Lung (tissue), 12 donors: ENCODE measurements around the gene VGLL2. TPM values are rescaled to one million over a fixed set of nuclear protein-coding genes. Genes with fewer than 3 reads are reported as not detected.

ENCODE experiments used
- ATAC-seq: fragments of 200-7000 bp; cut with Tn5 transposase; one replicate; pipeline ENCODE4 v1.9.1; 2020; ENCODE audit warnings: moderate number of reproducible peaks; ENCODE audit not compliant: insufficient read depth, low FRiP score
- DNase-seq, 3 donors: peaks; one replicate each; pipeline ENCODE4 v3.0.0-alpha.2; 2013 to 2017
- H3K27ac ChIP-seq, 2 donors: one replicate each; pipeline ENCODE4 v1.5.1; 2013; ENCODE audit warnings: mild to moderate bottlenecking in 2 of 2, moderate library complexity in 2 of 2, control low read depth in 1 of 2, inconsistent platforms in 1 of 2, low read depth in 1 of 2, low read length in 1 of 2
- H3K27me3 ChIP-seq, 3 donors: one replicate each; pipeline ENCODE4 v1.5.1; 2013; ENCODE audit warnings: low read length in 2 of 3; ENCODE audit not compliant: control insufficient read depth in 3 of 3, insufficient read depth in 3 of 3
- H3K36me3 ChIP-seq, 4 donors: one replicate each; pipeline ENCODE4 v1.5.1; 2013; ENCODE audit warnings: low read length in 4 of 4, mild to moderate bottlenecking in 1 of 4, moderate library complexity in 1 of 4; ENCODE audit not compliant: control insufficient read depth in 4 of 4, insufficient read depth in 4 of 4
- H3K4me1 ChIP-seq, 5 donors: one replicate each; pipeline ENCODE4 v1.5.1; 2013; ENCODE audit warnings: low read length in 5 of 5, mild to moderate bottlenecking in 2 of 5, moderate library complexity in 1 of 5; ENCODE audit not compliant: control insufficient read depth in 5 of 5, insufficient read depth in 5 of 5
- H3K4me3 ChIP-seq: one replicate; pipeline ENCODE4 v1.5.1; 2013; ENCODE audit warnings: mild to moderate bottlenecking, control low read depth, moderate library complexity
- H3K9ac ChIP-seq, 2 donors: one replicate each; pipeline ENCODE4 v1.5.1; 2013; ENCODE audit warnings: low read length in 2 of 2, control low read depth in 1 of 2; ENCODE audit not compliant: insufficient read depth in 1 of 2
- H3K9me3 ChIP-seq, 4 donors: one replicate each; pipeline ENCODE4 v1.5.1; 2013; ENCODE audit warnings: low read length in 3 of 4, mild to moderate bottlenecking in 1 of 4, moderate library complexity in 1 of 4; ENCODE audit not compliant: control insufficient read depth in 4 of 4, insufficient read depth in 3 of 4
- WGBS, 2 donors: extraction: QIAGEN DNeasy Blood & Tissue Kit; methylation state at CpG; one replicate each; pipeline ENCODE4 v1.1.7; 2013; 5-methylcytosine and 5-hydroxymethylcytosine counted together
- polyA plus RNA-seq, 2 donors: library from polyadenylated mRNA; stranded (reverse); fragments of 200-250 nt; gene quantifications; one replicate each; pipeline ENCODE4 v1.2.1, GENCODE V29; 2013
- total RNA-seq, 2 donors: library from RNA; depleted of rRNA in 1 of 2; stranded (reverse); fragments of >200 nt in 1 of 2; gene quantifications; one replicate each; pipeline ENCODE4 v1.2.1, GENCODE V29; 2014 to 2021
- TF ChIP-seq, protein P1 (sequence below): IDR thresholded peaks from 2 replicates; pipeline ENCODE4 v1.5.1; 2012; ENCODE audit warnings: mild to moderate bottlenecking; ENCODE audit errors: control extremely low read depth, extremely low read depth
- donor health status: control.
- donor health status: control.
- donor health status: Bipolar disorder and iron deficiency.
- donor health status: healthy.
- donor health status: DM: yes; HTN: yes; CAD: no.

VGLL2 gene
- total and polyA plus RNA-seq, 4 donors, result not detected

DNA sequence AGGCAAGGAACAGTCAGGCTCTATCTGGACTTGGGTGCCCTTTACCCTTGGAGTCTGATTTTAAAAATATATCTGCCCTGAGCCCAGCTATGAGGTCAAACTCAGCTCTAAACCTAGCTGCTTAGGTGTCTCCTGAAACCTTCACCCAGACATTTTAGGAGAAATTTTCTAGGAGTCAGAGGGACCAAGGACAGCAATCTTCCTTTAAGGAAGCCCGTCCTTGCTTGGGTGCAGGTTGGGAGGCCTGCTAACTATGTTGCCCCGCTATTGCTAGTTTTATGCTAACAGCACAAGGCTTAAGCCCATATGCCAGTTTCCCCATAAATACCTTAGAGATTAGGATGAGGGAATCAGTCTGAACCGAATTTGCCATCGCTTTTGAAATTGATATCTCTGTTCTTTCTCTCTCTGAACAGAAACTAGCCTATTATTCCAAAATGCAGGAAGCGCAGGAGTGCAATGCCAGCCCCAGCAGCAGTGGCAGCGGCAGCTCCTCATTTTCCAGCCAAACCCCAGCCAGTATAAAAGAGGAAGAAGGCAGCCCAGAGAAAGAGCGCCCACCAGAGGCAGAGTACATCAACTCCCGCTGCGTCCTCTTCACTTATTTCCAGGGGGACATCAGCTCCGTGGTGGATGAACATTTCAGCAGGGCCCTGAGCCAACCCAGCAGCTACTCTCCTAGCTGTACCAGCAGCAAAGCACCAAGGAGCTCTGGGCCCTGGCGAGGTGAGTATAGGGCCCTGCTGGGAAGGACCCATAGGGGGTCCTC lies 2.6 kb downstream of the VGLL2 start:
- DNase-seq, result no peak
- Histone ChIP-seq H3K36me3 (no peaks in the 10 kb centered on the region), H3K27ac (no peak overlapping the region), H3K9ac (no peak overlapping the region), H3K4me1 (peaks cover 0 to 26% (median 4%) of the 10 kb centered on the region in 5 donors), H3K27me3 (peaks cover 19 to 93% (median 92%) of the 10 kb centered on the region in 3 donors), H3K9me3 (peaks cover 0 to 20% (median 0%) of the 10 kb centered on the region in 4 donors), H3K4me3 (no peak overlapping the region)
- ATAC-seq, result no peak
- WGBS, 2 donors, result 10 to 12% methylated on average over 11 of the region's 11 CpGs
- TF ChIP-seq, protein P1, sequence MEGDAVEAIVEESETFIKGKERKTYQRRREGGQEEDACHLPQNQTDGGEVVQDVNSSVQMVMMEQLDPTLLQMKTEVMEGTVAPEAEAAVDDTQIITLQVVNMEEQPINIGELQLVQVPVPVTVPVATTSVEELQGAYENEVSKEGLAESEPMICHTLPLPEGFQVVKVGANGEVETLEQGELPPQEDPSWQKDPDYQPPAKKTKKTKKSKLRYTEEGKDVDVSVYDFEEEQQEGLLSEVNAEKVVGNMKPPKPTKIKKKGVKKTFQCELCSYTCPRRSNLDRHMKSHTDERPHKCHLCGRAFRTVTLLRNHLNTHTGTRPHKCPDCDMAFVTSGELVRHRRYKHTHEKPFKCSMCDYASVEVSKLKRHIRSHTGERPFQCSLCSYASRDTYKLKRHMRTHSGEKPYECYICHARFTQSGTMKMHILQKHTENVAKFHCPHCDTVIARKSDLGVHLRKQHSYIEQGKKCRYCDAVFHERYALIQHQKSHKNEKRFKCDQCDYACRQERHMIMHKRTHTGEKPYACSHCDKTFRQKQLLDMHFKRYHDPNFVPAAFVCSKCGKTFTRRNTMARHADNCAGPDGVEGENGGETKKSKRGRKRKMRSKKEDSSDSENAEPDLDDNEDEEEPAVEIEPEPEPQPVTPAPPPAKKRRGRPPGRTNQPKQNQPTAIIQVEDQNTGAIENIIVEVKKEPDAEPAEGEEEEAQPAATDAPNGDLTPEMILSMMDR, result no peak

DNA sequence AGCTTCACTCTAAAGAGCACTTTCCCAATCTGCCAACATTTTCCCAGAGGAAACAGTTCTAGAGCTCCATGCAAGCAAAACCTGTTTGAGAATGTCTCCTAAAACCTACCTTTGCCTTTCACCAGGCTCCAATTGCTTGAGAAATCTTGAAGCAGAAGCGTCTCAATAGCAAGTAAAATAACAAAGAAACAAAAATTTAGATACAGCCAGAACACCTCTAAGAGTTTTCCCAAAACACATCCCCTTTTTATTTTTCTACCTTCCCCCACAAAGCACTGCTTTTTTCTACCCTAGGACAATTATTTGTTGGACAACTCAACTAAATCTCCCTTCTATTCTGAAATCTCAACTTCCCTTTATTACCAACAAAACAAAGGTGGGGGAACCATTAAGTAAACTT lies 3.6 kb downstream of the VGLL2 start:
- peaks cover 20 to 92% (median 88%) of the 10 kb centered on the region in 3 donors for H3K27me3 ChIP-seq
- 13 to 14% methylated on average over 1 of the region's 1 CpG for WGBS, 2 donors
- H3K9me3 ChIP-seq, result peaks cover 0 to 15% (median 0%) of the 10 kb centered on the region in 4 donors
- TF ChIP-seq, protein P1, result no peak
- H3K36me3 ChIP-seq, result no peaks in the 10 kb centered on the region
- H3K27ac ChIP-seq, result no peak overlapping the region
- no peak overlapping the region for H3K9ac ChIP-seq
- no peak overlapping the region for H3K4me3 ChIP-seq
- ATAC-seq, result no peak
- peak in 1 of 3 donors; percentile 15 for DNase-seq
- H3K4me1 ChIP-seq, result peaks cover 0 to 26% (median 4%) of the 10 kb centered on the region in 5 donors

DNA sequence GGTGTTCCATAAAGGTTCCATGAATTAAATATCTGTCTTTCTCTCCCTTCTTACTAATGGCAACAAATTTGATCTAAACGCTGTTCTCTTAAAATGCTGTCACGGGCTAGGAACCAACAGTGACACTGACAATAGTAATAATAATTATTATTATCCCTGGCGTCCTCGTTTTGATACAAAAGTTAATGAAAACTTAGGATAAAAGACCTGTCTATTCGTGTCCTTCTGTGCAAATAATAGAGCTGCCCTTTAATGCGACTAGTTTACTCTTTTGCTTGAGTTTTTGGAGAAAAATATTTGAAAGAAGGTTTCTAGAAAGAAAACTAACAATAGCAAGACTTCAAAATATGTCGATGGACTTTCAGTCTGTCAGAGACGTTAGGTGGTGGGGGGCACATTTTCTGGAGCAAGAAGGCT lies 4.3 kb downstream of the VGLL2 start:
- Histone ChIP-seq H3K27me3 (peaks cover 20 to 92% (median 88%) of the 10 kb centered on the region in 3 donors), H3K9ac (no peak overlapping the region), H3K36me3 (no peaks in the 10 kb centered on the region), H3K9me3 (peaks cover 0 to 14% (median 0%) of the 10 kb centered on the region in 4 donors), H3K27ac (no peak overlapping the region), H3K4me3 (no peak overlapping the region), H3K4me1 (peaks cover 0 to 21% (median 4%) of the 10 kb centered on the region in 5 donors)
- WGBS, 2 donors, result 4 to 10% methylated on average over 8 of the region's 8 CpGs
- TF ChIP-seq, protein P1, result no peak
- no peak for ATAC-seq
- peak in 1 of 3 donors; percentile 46 for DNase-seq
